B cell (primary cell): ENCODE measurements around the gene LATS1. TPM values are rescaled to one million over a fixed set of nuclear protein-coding genes. Genes with fewer than 3 reads are reported as not detected.

Experiments used
- ATAC-seq: fragments of 200-7000 bp; cut with Tn5 transposase; one replicate; pipeline ENCODE4 v1.10.0; 2021; ENCODE audit warnings: low read depth, mild to moderate bottlenecking, moderate number of reproducible peaks, moderate library complexity
- CTCF ChIA-PET: fragments of 350-600 bp; sonication (Branson Sonifier 250); formaldehyde crosslinking; loops from one replicate; lab custom pipeline; 2021; ENCODE audit warnings: antibody characterized with exemption, inconsistent platforms; lab: Charles Lee
- POLR2A ChIA-PET: fragments of 350-600 bp; sonication (Branson Sonifier 250); formaldehyde crosslinking; loops from one replicate; lab custom pipeline; 2021; ENCODE audit warnings: antibody characterized with exemption; lab: Charles Lee
- DNase-seq: peaks from one replicate; pipeline ENCODE4 v3.0.0; 2013
- H2AFZ ChIP-seq: 2 replicates; pipeline ENCODE4 v1.6.1; 2012; ENCODE audit warnings: mild to moderate bottlenecking, low read depth, low read length; ENCODE audit not compliant: insufficient read depth, poor library complexity, severe bottlenecking
- H3K27ac ChIP-seq, 2 donors: 1 replicate in 1 of 2; 2 replicates in 1 of 2; pipeline ENCODE4 v1.5.1; 2012 to 2013; ENCODE audit warnings: low read length in 2 of 2, mild to moderate bottlenecking in 2 of 2, moderate library complexity in 1 of 2
- H3K27me3 ChIP-seq, 4 experiments: fragments of 200-600 bp in 1 of 4; sonication (generic) in 1 of 4; replicated peaks in 1 of 4; 1 replicate in 2 of 4; 2 replicates in 2 of 4; pipeline versions ENCODE4 v1.6.1 to v1.7.0; 2013 to 2016; ENCODE audit warnings: low read length in 3 of 4, mild to moderate bottlenecking in 2 of 4, mixed read lengths in 1 of 4, moderate library complexity in 1 of 4; ENCODE audit not compliant: insufficient read depth in 4 of 4, control insufficient read depth in 3 of 4; ENCODE audit errors: control extremely low read depth in 1 of 4
- H3K36me3 ChIP-seq, 2 experiments: replicated peaks in 1 of 2; 1 replicate in 1 of 2; 2 replicates in 1 of 2; pipeline versions ENCODE4 v1.6.1 to v1.7.1; 2013; ENCODE audit warnings: low read length in 1 of 2; ENCODE audit not compliant: insufficient read depth in 2 of 2, control insufficient read depth in 1 of 2; ENCODE audit errors: control extremely low read depth in 1 of 2, extremely low read depth in 1 of 2
- H3K4me1 ChIP-seq, 2 donors: fragments of 200-600 bp in 1 of 2; sonication (generic) in 1 of 2; 1 replicate in 1 of 2; 2 replicates in 1 of 2; pipeline versions ENCODE4 v1.5.1 to v1.6.1; 2013 to 2017; ENCODE audit warnings: low read length in 2 of 2; ENCODE audit not compliant: control insufficient read depth in 2 of 2, insufficient read depth in 2 of 2
- H3K4me2 ChIP-seq: replicated peaks from 2 replicates; pipeline ENCODE3; 2012; ENCODE audit warnings: mild to moderate bottlenecking, low read depth, low read length; ENCODE audit not compliant: poor library complexity, severe bottlenecking
- H3K4me3 ChIP-seq, 5 experiments: fragments of 200-600 bp in 1 of 5; sonication (generic) in 1 of 5; 1 replicate in 3 of 5; 2 replicates in 2 of 5; pipeline versions ENCODE4 v1.5.1 to v1.7.0; 2011 to 2016; ENCODE audit warnings: low read length in 4 of 5, mild to moderate bottlenecking in 4 of 5, low read depth in 2 of 5, control low read depth in 1 of 5, moderate library complexity in 1 of 5; ENCODE audit not compliant: insufficient read depth in 1 of 5; ENCODE audit errors: control extremely low read depth in 1 of 5, extremely low read depth in 1 of 5
- H3K79me2 ChIP-seq: fragments of 200-600 bp; sonication (generic); one replicate; pipeline ENCODE4 v1.6.0; 2016; ENCODE audit warnings: low read length; ENCODE audit not compliant: control insufficient read depth, insufficient read depth
- H3K9ac ChIP-seq: fragments of 200-600 bp; sonication (generic); 2 replicates; pipeline ENCODE4 v1.6.1; 2017; ENCODE audit warnings: mild to moderate bottlenecking, low read length, moderate library complexity
- H3K9me3 ChIP-seq, 3 donors: one replicate each; pipeline versions ENCODE4 v1.6.1 to v1.7.1; 2013; ENCODE audit warnings: low read length in 2 of 3; ENCODE audit not compliant: control insufficient read depth in 2 of 3, insufficient read depth in 1 of 3; ENCODE audit errors: control extremely low read depth in 1 of 3
- H4K20me1 ChIP-seq: 2 replicates; pipeline ENCODE4 v1.6.0; 2012; ENCODE audit warnings: mild to moderate bottlenecking, low read length; ENCODE audit not compliant: insufficient read depth, control insufficient read depth, poor library complexity, severe bottlenecking
- H3K27ac Mint-ChIP-seq: one replicate; pipeline ENCODE4 v1.8.0; 2021; ENCODE audit warnings: mixed read lengths
- H3K27me3 Mint-ChIP-seq: one replicate; pipeline ENCODE4 v1.8.0; 2021; ENCODE audit warnings: mixed read lengths
- H3K4me1 Mint-ChIP-seq: one replicate; pipeline ENCODE4 v1.8.0; 2021; ENCODE audit warnings: mixed read lengths
- H3K4me3 Mint-ChIP-seq: one replicate; pipeline ENCODE4 v1.8.0; 2021; ENCODE audit warnings: mixed read lengths
- H3K9me3 Mint-ChIP-seq: one replicate; pipeline ENCODE4 v1.8.0; 2022; ENCODE audit warnings: mixed read lengths; ENCODE audit not compliant: insufficient read depth
- CTCF ChIP-seq: fragments of 200-600 bp; IDR thresholded peaks from one replicate; pipeline ENCODE4 v1.8.0; 2022; ENCODE audit warnings: antibody characterized with exemption, mild to moderate bottlenecking
- EZH2 ChIP-seq: IDR thresholded peaks from 2 replicates; pipeline ENCODE4 v1.6.1; 2012; ENCODE audit warnings: borderline replicate concordance, low read depth, mild to moderate bottlenecking, moderate library complexity, low read length; ENCODE audit not compliant: insufficient read depth, poor library complexity, severe bottlenecking
- WGBS: methylation state at CpG from one replicate; pipeline ENCODE4 v1.1.5; 2013; ENCODE audit warnings: missing lambda C conversion rate; ENCODE audit not compliant: insufficient coverage; 5-methylcytosine and 5-hydroxymethylcytosine counted together
- intact Hi-C: fragments of 100-400 bp; cut with micrococcal nuclease; formaldehyde crosslinking; loops from one replicate; pipeline ENCODE4 v1.10.0; 2022
- polyA plus RNA-seq: library from polyadenylated mRNA; depleted of rRNA; stranded (reverse); fragments of >200 nt; gene quantifications from 2 replicates; pipeline ENCODE4 v1.2.3, GENCODE V29; 2012
- total RNA-seq, 2 donors: library from RNA; stranded (reverse); fragments of 120-200 nt in 1 of 2; gene quantifications; 1 replicate in 1 of 2; 2 replicates in 1 of 2; pipeline versions ENCODE4 v1.2.3 to v1.2.4, GENCODE V29; 2013 to 2022

The LATS1 gene
- total and polyA plus RNA-seq, 2 donors (not counting 1 experiment from before 2014, with no cell fraction given): 11.6 to 48.0 TPM

- intact Hi-C loops: no loop called here
- Histone ChIP-seq H3K36me3 (peaks cover 4 to 5% of the 10 kb centered on the region in 2 experiments), H3K4me2 (no peak overlapping the region), H3K4me3 (no peak overlapping the region), H3K9me3 (no peaks in the 10 kb centered on the region), H3K9ac (no peak overlapping the region), H3K79me2 (peaks cover 86% of the 10 kb centered on the region), H4K20me1 (peaks cover 40% of the 10 kb centered on the region), H3K27ac (no peak overlapping the region), H3K4me1 (peaks cover 9 to 13% of the 10 kb centered on the region in 2 donors), H3K27me3 (no peaks in the 10 kb centered on the region), H2AFZ (no peak overlapping the region)
- no peak overlapping the region for H3K4me3 Mint-ChIP-seq
- H3K27me3 Mint-ChIP-seq: no peaks in the 10 kb centered on the region
- ATAC-seq: no peak
- CTCF ChIA-PET: interaction anchor here (0.6 kb wide), 1 partner anchor 10 kb away, joined by 3 read pairs; no protein-coding TSS in a partner anchor
- POLR2A ChIA-PET: no interaction called here
- 92% methylated on average over 6 of the region's 9 CpGs for WGBS
- no peak overlapping the region for H3K27ac Mint-ChIP-seq
- DNase-seq: no peak
- no peaks in the 10 kb centered on the region for H3K9me3 Mint-ChIP-seq
- TF ChIP-seq EZH2 (no peak), CTCF (no peak)
- H3K4me1 Mint-ChIP-seq: peaks cover 23% of the 10 kb centered on the region
Measured at GRCh38 chr6:149755300-149756260, 37.7 kb upstream of the LATS1 start.

GRCh38 chr6:149754548-149754947, 36.6 kb upstream of the LATS1 start:
- no peak for ATAC-seq
- no peak for DNase-seq

More at GRCh38 chr6:149754548-149754947, 36.6 kb upstream of the LATS1 start:
- TF ChIP-seq CTCF (no peak), EZH2 (no peak)
- CTCF ChIA-PET: no interaction called here
- Histone ChIP-seq H3K27me3 (no peaks in the 10 kb centered on the region), H4K20me1 (peaks cover 43% of the 10 kb centered on the region), H3K4me3 (no peak overlapping the region), H3K4me1 (peaks cover 17 to 18% of the 10 kb centered on the region in 2 donors), H3K9ac (no peak overlapping the region), H3K4me2 (no peak overlapping the region), H2AFZ (no peak overlapping the region), H3K79me2 (peaks cover 86% of the 10 kb centered on the region), H3K36me3 (no peaks in the 10 kb centered on the region), H3K9me3 (no peaks in the 10 kb centered on the region), H3K27ac (no peak overlapping the region)
- no peak overlapping the region for H3K27ac Mint-ChIP-seq
- 100% methylated on average over 3 of the region's 4 CpGs for WGBS
- no peaks in the 10 kb centered on the region for H3K9me3 Mint-ChIP-seq
- POLR2A ChIA-PET: no interaction called here
- H3K4me1 Mint-ChIP-seq: peaks cover 20% of the 10 kb centered on the region
- H3K4me3 Mint-ChIP-seq: no peak overlapping the region
- no peaks in the 10 kb centered on the region for H3K27me3 Mint-ChIP-seq
- intact Hi-C loops: no loop called here
